Testis (tissue), 2 donors: ENCODE results near the gene GALT.

ENCODE experiments used
- POLR2A ChIP-seq: fragments of 450-650 bp; IDR thresholded peaks from one replicate; pipeline ENCODE4 v1.6.1; 2017; ENCODE audit warnings: antibody characterized with exemption, mild to moderate bottlenecking, moderate library complexity
- TF ChIP-seq, protein P1 (sequence below), 3 experiments: fragments of 450-650 bp in 2 of 3; fragments of 200-600 bp in 1 of 3; sonication (generic) in 1 of 3; IDR thresholded peaks; one replicate each; pipeline ENCODE4 v1.5.1; 2016 to 2019; ENCODE audit warnings: antibody characterized with exemption in 3 of 3, mild to moderate bottlenecking in 2 of 3, moderate library complexity in 1 of 3

DNA sequence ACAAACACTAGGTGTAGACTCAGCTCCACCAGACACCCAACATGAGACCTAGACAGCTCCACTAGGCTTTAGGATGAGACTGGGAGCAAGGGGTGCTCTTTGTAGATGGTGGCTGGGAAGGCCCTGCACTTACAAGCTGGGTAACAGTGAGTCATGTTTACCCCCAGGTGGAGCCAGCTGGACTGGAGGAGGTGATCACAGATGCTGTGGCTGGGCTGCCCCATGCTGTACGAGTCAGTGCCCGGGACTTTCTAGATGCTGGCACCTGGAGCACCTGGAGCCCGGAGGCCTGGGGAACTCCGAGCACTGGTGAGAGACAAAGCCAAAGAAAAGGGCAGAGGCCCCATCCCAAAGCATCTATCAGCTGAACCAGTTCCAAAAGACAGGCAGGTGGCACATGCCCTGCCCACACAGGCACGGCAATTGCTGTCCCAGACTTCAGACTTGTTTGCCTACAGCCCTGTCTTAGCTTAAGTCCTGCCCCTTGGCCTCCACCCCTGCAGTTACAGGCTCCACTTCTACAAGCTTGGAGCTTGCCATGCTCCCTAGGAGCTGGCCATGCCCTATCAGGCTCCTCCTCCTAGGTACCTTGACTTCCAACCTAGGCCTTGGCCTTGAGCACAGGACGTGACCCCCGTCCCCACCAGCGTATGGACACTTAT, 13.2 kb downstream of the GALT start:
- TF ChIP-seq POLR2A = no peak
- TF ChIP-seq, protein P1, sequence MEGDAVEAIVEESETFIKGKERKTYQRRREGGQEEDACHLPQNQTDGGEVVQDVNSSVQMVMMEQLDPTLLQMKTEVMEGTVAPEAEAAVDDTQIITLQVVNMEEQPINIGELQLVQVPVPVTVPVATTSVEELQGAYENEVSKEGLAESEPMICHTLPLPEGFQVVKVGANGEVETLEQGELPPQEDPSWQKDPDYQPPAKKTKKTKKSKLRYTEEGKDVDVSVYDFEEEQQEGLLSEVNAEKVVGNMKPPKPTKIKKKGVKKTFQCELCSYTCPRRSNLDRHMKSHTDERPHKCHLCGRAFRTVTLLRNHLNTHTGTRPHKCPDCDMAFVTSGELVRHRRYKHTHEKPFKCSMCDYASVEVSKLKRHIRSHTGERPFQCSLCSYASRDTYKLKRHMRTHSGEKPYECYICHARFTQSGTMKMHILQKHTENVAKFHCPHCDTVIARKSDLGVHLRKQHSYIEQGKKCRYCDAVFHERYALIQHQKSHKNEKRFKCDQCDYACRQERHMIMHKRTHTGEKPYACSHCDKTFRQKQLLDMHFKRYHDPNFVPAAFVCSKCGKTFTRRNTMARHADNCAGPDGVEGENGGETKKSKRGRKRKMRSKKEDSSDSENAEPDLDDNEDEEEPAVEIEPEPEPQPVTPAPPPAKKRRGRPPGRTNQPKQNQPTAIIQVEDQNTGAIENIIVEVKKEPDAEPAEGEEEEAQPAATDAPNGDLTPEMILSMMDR (IDR thresholded peaks at IDR 0.05) = no peak
